HCT116 (cell line): ENCODE data around the gene KIF26B. TPM values are rescaled to one million over a fixed set of nuclear protein-coding genes. Genes with fewer than 3 reads are reported as not detected.

Source experiments
- ATAC-seq: fragments of 200-7000 bp; cut with Tn5 transposase; 2 replicates; pipeline ENCODE4 v1.9.1; 2020; ENCODE audit warnings: mild to moderate bottlenecking, moderate library complexity
- BruUV-seq: library from RNA; stranded (reverse); fragments of 400-500 nt; replicated peaks from 2 replicates; lab custom pipeline; 2021; lab: Mats Ljungman, UMichigan
- CTCF ChIA-PET: fragments of 300-600 bp; sonication (Branson Sonifier 250); formaldehyde crosslinking; loops from one replicate; lab custom pipeline; 2021; ENCODE audit warnings: antibody characterized with exemption; lab: Charles Lee
- POLR2A ChIA-PET: fragments of 300-600, 350-600 bp; sonication (Branson Sonifier 250); formaldehyde crosslinking; loops from one replicate; lab custom pipeline; 2021; ENCODE audit warnings: antibody characterized with exemption; lab: Charles Lee
- RAD21 ChIA-PET, 2 experiments: fragments of 300-600 bp; sonication (Branson Sonifier 250); formaldehyde crosslinking; loops; one replicate each; lab custom pipeline; 2023; ENCODE audit warnings: low total read pairs in 2 of 2; ENCODE audit not compliant: uncharacterized antibody in 2 of 2, unreplicated experiment in 2 of 2, low non-redundant PET in 1 of 2; lab: Charles Lee
- DNase-seq: peaks from one replicate; pipeline ENCODE4 v3.0.0-alpha.2; 2010; ENCODE audit warnings: low read depth, low spot score
- H2AFZ ChIP-seq: fragments of 200-600 bp; shearing (Covaris generic), sonication (generic); 2 replicates; pipeline ENCODE4 v1.6.1; 2017; ENCODE audit warnings: low read depth, mixed run types, mixed read lengths, antibody characterized with exemption, low read length; ENCODE audit not compliant: poor library complexity, severe bottlenecking
- H3K27ac ChIP-seq: 2 replicates; pipeline ENCODE4 v1.5.1; 2012; ENCODE audit warnings: low read depth, low read length
- H3K27me3 ChIP-seq: fragments of 200-600 bp; sonication (generic); 2 replicates; pipeline ENCODE4 v1.6.1; 2016; ENCODE audit warnings: mixed run types, low read length, mixed read lengths; ENCODE audit not compliant: insufficient read depth
- H3K36me3 ChIP-seq, 2 experiments: fragments of 200-500 bp in 1 of 2; fragments of 200-600 bp in 1 of 2; sonication (Bioruptor generic) in 1 of 2; sonication (generic) in 1 of 2; 2 replicates each; pipeline versions ENCODE4 v1.5.1 to v1.6.1; 2014 to 2016; ENCODE audit warnings: low read length in 2 of 2, inconsistent platforms in 1 of 2, mixed read lengths in 1 of 2, mixed run types in 1 of 2; ENCODE audit not compliant: insufficient read depth in 2 of 2, control insufficient read depth in 1 of 2
- H3K4me1 ChIP-seq, 2 experiments: fragments of 200-600 bp in 1 of 2; sonication (generic) in 1 of 2; 2 replicates each; pipeline versions ENCODE4 v1.5.1 to v1.6.1; 2012 to 2017; ENCODE audit warnings: low read length in 2 of 2, inconsistent platforms in 1 of 2, mild to moderate bottlenecking in 1 of 2, mixed read lengths in 1 of 2, mixed run types in 1 of 2, moderate library complexity in 1 of 2; ENCODE audit not compliant: insufficient read depth in 2 of 2, control insufficient read depth in 1 of 2
- H3K4me2 ChIP-seq: fragments of 200-600 bp; sonication (generic); 2 replicates; pipeline ENCODE4 v1.6.1; 2017; ENCODE audit warnings: mixed run types, low read length, mixed read lengths
- H3K4me3 ChIP-seq, 2 experiments: fragments of 200-600 bp in 1 of 2; sonication (generic) in 1 of 2; replicated peaks in 1 of 2; 2 replicates each; pipeline ENCODE4 v1.5.1; 2011 to 2016; ENCODE audit warnings: low read length in 2 of 2, control low read depth in 1 of 2, low read depth in 1 of 2, mild to moderate bottlenecking in 1 of 2, mixed read lengths in 1 of 2, mixed run types in 1 of 2
- H3K79me2 ChIP-seq: fragments of 200-600 bp; sonication (generic); 2 replicates; pipeline ENCODE4 v1.6.1; 2017; ENCODE audit warnings: mild to moderate bottlenecking, mixed run types, low read length, moderate library complexity, mixed read lengths; ENCODE audit not compliant: insufficient read depth
- H3K9ac ChIP-seq: fragments of 200-600 bp; sonication (generic); 2 replicates; pipeline ENCODE4 v1.6.1; 2016; ENCODE audit warnings: low read length, mixed read lengths
- H3K9me2 ChIP-seq: fragments of 200-600 bp; sonication (generic), shearing (Covaris generic); 2 replicates; pipeline ENCODE4 v1.6.1; 2017; ENCODE audit warnings: mixed run types, mild to moderate bottlenecking, moderate library complexity; ENCODE audit not compliant: insufficient read depth
- H3K9me3 ChIP-seq, 2 experiments: fragments of 200-500 bp in 1 of 2; fragments of 200-600 bp in 1 of 2; sonication (Bioruptor generic) in 1 of 2; sonication (generic) in 1 of 2; 2 replicates each; pipeline ENCODE4 v1.6.1; 2014 to 2017; ENCODE audit warnings: low read length in 2 of 2, mixed read lengths in 2 of 2, inconsistent platforms in 1 of 2, low read depth in 1 of 2, mild to moderate bottlenecking in 1 of 2, mixed run types in 1 of 2, moderate library complexity in 1 of 2; ENCODE audit not compliant: control insufficient read depth in 1 of 2, insufficient read depth in 1 of 2
- H4K20me1 ChIP-seq: fragments of 200-600 bp; sonication (generic), shearing (Covaris generic); 2 replicates; pipeline ENCODE4 v1.6.1; 2017; ENCODE audit warnings: mixed run types, mild to moderate bottlenecking, moderate library complexity; ENCODE audit not compliant: insufficient read depth
- CBX3 ChIP-seq: IDR thresholded peaks from 2 replicates; pipeline ENCODE4 v1.6.1; 2012; ENCODE audit warnings: low read depth
- CEBPB ChIP-seq: IDR thresholded peaks from 2 replicates; pipeline ENCODE4 v1.6.1; 2012; ENCODE audit warnings: low read depth
- EGR1 ChIP-seq: IDR thresholded peaks from 2 replicates; pipeline ENCODE4 v1.6.1; 2012; ENCODE audit warnings: low read depth
- EZH2 ChIP-seq: fragments of 200-600 bp; sonication (generic); IDR thresholded peaks from 2 replicates; pipeline ENCODE4 v1.6.1; 2017; ENCODE audit warnings: antibody characterized with exemption, mixed run types
- EZH2phosphoT487 ChIP-seq: fragments of 200-600 bp; IDR thresholded peaks from 2 replicates; pipeline ENCODE4 v1.6.1; 2018; ENCODE audit warnings: antibody characterized with exemption, borderline replicate concordance
- JUND ChIP-seq: IDR thresholded peaks from 2 replicates; pipeline ENCODE4 v1.6.1; 2012
- POLR2A ChIP-seq: IDR thresholded peaks from 2 replicates; pipeline ENCODE4 v1.7.0; 2011; ENCODE audit warnings: borderline replicate concordance; ENCODE audit not compliant: insufficient read depth, insufficient read length; ENCODE audit errors: extremely low read depth
- POLR2AphosphoS5 ChIP-seq: IDR thresholded peaks from 2 replicates; pipeline ENCODE4 v1.6.1; 2011; ENCODE audit warnings: mild to moderate bottlenecking, low read depth, low read length, moderate library complexity
- RAD21 ChIP-seq: IDR thresholded peaks from 2 replicates; pipeline ENCODE4 v1.6.1; 2012; ENCODE audit warnings: low read depth, mild to moderate bottlenecking
- TCF7L2 ChIP-seq: IDR thresholded peaks from 2 replicates; pipeline ENCODE4 v1.7.0; 2011; ENCODE audit warnings: borderline replicate concordance, inconsistent platforms; ENCODE audit not compliant: insufficient read depth, insufficient read length; ENCODE audit errors: extremely low read depth
- ZBTB33 ChIP-seq: IDR thresholded peaks from 2 replicates; pipeline ENCODE4 v1.6.1; 2011; ENCODE audit warnings: mild to moderate bottlenecking, low read length, moderate library complexity; ENCODE audit not compliant: insufficient replicate concordance; ENCODE audit errors: extremely low read depth
- ZFX ChIP-seq: fragments of 450-650 bp; IDR thresholded peaks from 2 replicates; pipeline ENCODE4 v1.6.1; 2017
- intact Hi-C: fragments of 100-400 bp; cut with micrococcal nuclease; formaldehyde crosslinking; loops from 2 replicates; pipeline ENCODE4 v1.10.0; 2022
- total RNA-seq: library from RNA; stranded (reverse); gene quantifications from one replicate; pipeline ENCODE4 v1.2.1, GENCODE V29; 2021; ENCODE audit not compliant: unreplicated experiment

Gene KIF26B
- total RNA-seq, 1 experiment from 2014 or later = 0.49 TPM

- Histone ChIP-seq H3K79me2 (no peaks in the 10 kb centered on the region), H3K4me3 (no peak overlapping the region), H3K9me3 (no peaks in the 10 kb centered on the region), H3K4me2 (no peak overlapping the region), H3K36me3 (no peaks in the 10 kb centered on the region), H3K27ac (no peak overlapping the region), H3K4me1 (no peaks in the 10 kb centered on the region), H4K20me1 (no peaks in the 10 kb centered on the region), H3K27me3 (no peaks in the 10 kb centered on the region), H3K9me2 (no peaks in the 10 kb centered on the region), H3K9ac (no peak overlapping the region), H2AFZ (no peak overlapping the region)
- ChIA-PET RAD21 (no interaction called here), CTCF (no interaction called here), POLR2A (no interaction called here)
- intact Hi-C loops = no loop called here
- ATAC-seq (no peak), DNase-seq (no peak)
- BruUV-seq = no TSS peak
- no peak for TF ChIP-seq CEBPB
Observed at GRCh38 chr1:245248231-245248731, 93.5 kb downstream of the KIF26B start.

GRCh38 chr1:245255783-245256182, 101.0 kb downstream of the KIF26B start:
- no peaks in the 10 kb centered on the region for H3K27me3 ChIP-seq
- ATAC-seq = no peak
- intact Hi-C loops = no loop called here
- no peak overlapping the region for H2AFZ ChIP-seq
- DNase-seq = no peak
- no peak for TF ChIP-seq POLR2AphosphoS5
- no peak for TF ChIP-seq CBX3
- POLR2A ChIA-PET = no interaction called here
- no peak overlapping the region for H3K27ac ChIP-seq
- no peaks in the 10 kb centered on the region for H4K20me1 ChIP-seq
- H3K9me2 ChIP-seq = no peaks in the 10 kb centered on the region
- BruUV-seq = no TSS peak
- H3K4me2 ChIP-seq = no peak overlapping the region
- no peaks in the 10 kb centered on the region for H3K36me3 ChIP-seq
- peaks cover 0 to 2% of the 10 kb centered on the region in 2 experiments; a peak in 1 of 4 replicates for H3K4me1 ChIP-seq
- CTCF ChIA-PET = no interaction called here
- H3K9me3 ChIP-seq = no peaks in the 10 kb centered on the region
- no peaks in the 10 kb centered on the region for H3K79me2 ChIP-seq
- RAD21 ChIA-PET = no interaction called here
- no peak overlapping the region for H3K4me3 ChIP-seq
- H3K9ac ChIP-seq = no peak overlapping the region

GRCh38 chr1:245256528-245256927, 101.7 kb downstream of the KIF26B start:
- Histone ChIP-seq H3K27me3 (no peaks in the 10 kb centered on the region), H3K9me2 (no peaks in the 10 kb centered on the region), H3K9me3 (no peaks in the 10 kb centered on the region), H3K79me2 (no peaks in the 10 kb centered on the region), H3K4me3 (no peak overlapping the region), H2AFZ (no peak overlapping the region), H3K9ac (no peak overlapping the region), H4K20me1 (no peaks in the 10 kb centered on the region), H3K27ac (no peak overlapping the region), H3K36me3 (no peaks in the 10 kb centered on the region), H3K4me2 (no peak overlapping the region), H3K4me1 (peaks cover 0 to 2% of the 10 kb centered on the region in 2 experiments; a peak in 1 of 4 replicates)
- DNase-seq (no peak), ATAC-seq (no peak)
- TF ChIP-seq EZH2phosphoT487 = no peak
- no peak for TF ChIP-seq TCF7L2
- no peak for TF ChIP-seq RAD21
- no peak for TF ChIP-seq POLR2A
- no peak for TF ChIP-seq CBX3
- TF ChIP-seq EGR1 = no peak
- TF ChIP-seq EZH2 = no peak
- no peak for TF ChIP-seq CEBPB
- TF ChIP-seq JUND = no peak
- no peak for TF ChIP-seq ZFX
- TF ChIP-seq ZBTB33 = no peak
- intact Hi-C loops = no loop called here
- ChIA-PET RAD21 (no interaction called here), CTCF (no interaction called here), POLR2A (no interaction called here)
- BruUV-seq = no TSS peak
